ENCODE measurements around the gene DHCR24.

DNA sequence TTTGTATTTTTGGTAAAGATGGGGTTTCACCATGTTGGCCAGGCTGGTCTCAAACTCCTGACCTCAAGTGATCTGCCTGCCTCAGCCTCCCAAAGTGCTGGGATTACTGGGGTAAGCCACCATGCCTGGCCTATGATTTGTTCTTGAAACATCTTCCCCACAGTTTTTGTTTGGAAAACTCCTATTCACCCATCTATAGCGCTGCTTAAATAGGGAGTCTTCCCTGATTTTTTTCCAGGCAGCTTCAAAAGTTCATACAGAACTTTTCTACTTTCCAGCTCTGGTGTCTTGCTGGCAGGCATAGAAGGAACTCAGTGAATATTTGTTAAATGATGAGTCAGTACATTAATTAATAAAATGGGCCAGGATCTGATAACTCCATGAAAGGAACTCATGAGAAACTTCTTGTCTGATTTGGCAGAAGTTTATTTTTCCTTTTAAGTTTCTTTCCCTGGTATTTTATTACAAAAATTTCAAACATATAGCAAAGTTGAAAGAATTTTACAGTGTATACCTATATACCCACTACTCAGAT lies 52.9 kb downstream of the DHCR24 start:
- TF ChIP-seq, protein P1, sequence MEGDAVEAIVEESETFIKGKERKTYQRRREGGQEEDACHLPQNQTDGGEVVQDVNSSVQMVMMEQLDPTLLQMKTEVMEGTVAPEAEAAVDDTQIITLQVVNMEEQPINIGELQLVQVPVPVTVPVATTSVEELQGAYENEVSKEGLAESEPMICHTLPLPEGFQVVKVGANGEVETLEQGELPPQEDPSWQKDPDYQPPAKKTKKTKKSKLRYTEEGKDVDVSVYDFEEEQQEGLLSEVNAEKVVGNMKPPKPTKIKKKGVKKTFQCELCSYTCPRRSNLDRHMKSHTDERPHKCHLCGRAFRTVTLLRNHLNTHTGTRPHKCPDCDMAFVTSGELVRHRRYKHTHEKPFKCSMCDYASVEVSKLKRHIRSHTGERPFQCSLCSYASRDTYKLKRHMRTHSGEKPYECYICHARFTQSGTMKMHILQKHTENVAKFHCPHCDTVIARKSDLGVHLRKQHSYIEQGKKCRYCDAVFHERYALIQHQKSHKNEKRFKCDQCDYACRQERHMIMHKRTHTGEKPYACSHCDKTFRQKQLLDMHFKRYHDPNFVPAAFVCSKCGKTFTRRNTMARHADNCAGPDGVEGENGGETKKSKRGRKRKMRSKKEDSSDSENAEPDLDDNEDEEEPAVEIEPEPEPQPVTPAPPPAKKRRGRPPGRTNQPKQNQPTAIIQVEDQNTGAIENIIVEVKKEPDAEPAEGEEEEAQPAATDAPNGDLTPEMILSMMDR (conservative IDR thresholded peaks at IDR 0.05) = no peak
- TF ChIP-seq EZH2 (IDR thresholded peaks at IDR 0.05; ENCODE audit: low read depth) = no peak

Measured in PC-9 (cell line).